ENCODE measurements around the gene HACL1.

HACL1 gene

GRCh38 chr3:15553749-15554148 lies 47.6 kb downstream of the HACL1 start:
- no peak for TF ChIP-seq CTCF (IDR thresholded peaks at IDR 0.05; ENCODE audit: extremely low read depth, missing control alignments)
- DNase-seq (ENCODE audit: low spot score) = no peak

GRCh38 chr3:15551902-15552301 lies 49.5 kb downstream of the HACL1 start:
- no peak for TF ChIP-seq CTCF (IDR thresholded peaks at IDR 0.05; ENCODE audit: extremely low read depth, missing control alignments)
- DNase-seq (ENCODE audit: low spot score) = no peak

- no peak for TF ChIP-seq CTCF (IDR thresholded peaks at IDR 0.05; ENCODE audit: extremely low read depth, missing control alignments)
- no peak for DNase-seq (ENCODE audit: low spot score)
These were observed 51.5 kb downstream of the HACL1 start for GRCh38 chr3:15549846-15550245.

- TF ChIP-seq CTCF (IDR thresholded peaks at IDR 0.05; ENCODE audit: extremely low read depth, missing control alignments) = no peak
- DNase-seq (ENCODE audit: low spot score) = no peak
These were observed 58.8 kb downstream of the HACL1 start for GRCh38 chr3:15542614-15543013.

GRCh38 chr3:15541371-15541770 lies 60.0 kb downstream of the HACL1 start:
- no peak for DNase-seq (ENCODE audit: low spot score)
- TF ChIP-seq CTCF (IDR thresholded peaks at IDR 0.05; ENCODE audit: extremely low read depth, missing control alignments) = no peak

- TF ChIP-seq CTCF (IDR thresholded peaks at IDR 0.05; ENCODE audit: extremely low read depth, missing control alignments) = no peak
- DNase-seq (ENCODE audit: low spot score) = no peak
These were observed 62.3 kb downstream of the HACL1 start for GRCh38 chr3:15539066-15539465.

- DNase-seq (ENCODE audit: low spot score) = no peak
- no peak for TF ChIP-seq CTCF (IDR thresholded peaks at IDR 0.05; ENCODE audit: extremely low read depth, missing control alignments)
These were observed 63.0 kb downstream of the HACL1 start for GRCh38 chr3:15538345-15538744.

All from GM20000 (cell line).